GM18505 (cell line): ENCODE measurements around the gene USP53.
"Not testable (repeated sequence)": the region's sequence is repeated elsewhere in the genome, so short reads cannot be mapped to it uniquely, and the experiment has no call there.

Source experiments
- ATAC-seq: cut with Tn5 transposase; IDR thresholded peaks from one replicate; pipeline ENCODE4 v1.9.1; 2021; ENCODE audit not compliant: unreplicated experiment
- POLR2A ChIP-seq: IDR thresholded peaks from 4 replicates; pipeline ENCODE4 v1.6.1; 2011; ENCODE audit warnings: borderline replicate concordance; ENCODE audit not compliant: insufficient read depth, insufficient read length; ENCODE audit errors: extremely low read depth

The USP53 gene

GRCh38 chr4:119212234-119212963, at the start of gene USP53:
USP53 (plus strand) TSS chr4:119212713; CDS start chr4:119239760, 27,047 bp downstream.
- peak; percentile 94 for ATAC-seq
- peak; percentile 92 for TF ChIP-seq POLR2A

GRCh38 chr4:119165767-119166166, 46.7 kb upstream of the USP53 start:
- TF ChIP-seq POLR2A, result no peak

GRCh38 chr4:119170195-119170594, 42.3 kb upstream of the USP53 start:
- ATAC-seq, result no peak

More at GRCh38 chr4:119165767-119166166, 46.7 kb upstream of the USP53 start:
- ATAC-seq, result no peak

GRCh38 chr4:119172223-119172622, 40.3 kb upstream of the USP53 start:
- ATAC-seq, result no peak
- TF ChIP-seq POLR2A, result no peak

More at GRCh38 chr4:119170195-119170594, 42.3 kb upstream of the USP53 start:
- TF ChIP-seq POLR2A, result no peak

GRCh38 chr4:119173729-119174361, 38.7 kb upstream of the USP53 start:
- not testable (repeated sequence) for ATAC-seq

- no peak for TF ChIP-seq POLR2A
- ATAC-seq, result no peak
Measured at GRCh38 chr4:119179011-119179410, 33.5 kb upstream of the USP53 start.

- no peak for ATAC-seq
- no peak for TF ChIP-seq POLR2A
Measured at GRCh38 chr4:119184128-119184527, 28.4 kb upstream of the USP53 start.

- TF ChIP-seq POLR2A, result no peak
- ATAC-seq, result no peak
Measured at GRCh38 chr4:119189638-119190037, 22.9 kb upstream of the USP53 start.

GRCh38 chr4:119190354-119190753, 22.2 kb upstream of the USP53 start:
- no peak for TF ChIP-seq POLR2A
- ATAC-seq, result no peak

GRCh38 chr4:119191505-119191904, 21.0 kb upstream of the USP53 start:
- no peak for ATAC-seq
- TF ChIP-seq POLR2A, result no peak

- ATAC-seq, result no peak
- TF ChIP-seq POLR2A, result no peak
Measured at GRCh38 chr4:119197772-119198212, 14.7 kb upstream of the USP53 start.

GRCh38 chr4:119204916-119205315, 7.6 kb upstream of the USP53 start:
- no peak for ATAC-seq
- no peak for TF ChIP-seq POLR2A

GRCh38 chr4:119205690-119206089, 6.8 kb upstream of the USP53 start:
- no peak for TF ChIP-seq POLR2A
- no peak for ATAC-seq

- no peak for TF ChIP-seq POLR2A
- no peak for ATAC-seq
Measured at GRCh38 chr4:119206178-119206577, 6.3 kb upstream of the USP53 start.

GRCh38 chr4:119207051-119207450, 5.5 kb upstream of the USP53 start:
- no peak for ATAC-seq
- TF ChIP-seq POLR2A, result no peak

GRCh38 chr4:119209077-119209476, 3.4 kb upstream of the USP53 start:
- no peak for ATAC-seq
- no peak for TF ChIP-seq POLR2A
